Endothelial cell of umbilical vein (primary cell): ENCODE data around the gene PARS2.

Experiments used
- CTCF ChIP-seq, 2 donors: IDR thresholded peaks; 1 replicate in 1 of 2; 2 replicates in 1 of 2; pipeline ENCODE4 v1.5.1; 2011; ENCODE audit warnings: low read length in 2 of 2, mild to moderate bottlenecking in 2 of 2, moderate library complexity in 2 of 2, control low read depth in 1 of 2, inconsistent platforms in 1 of 2, low read depth in 1 of 2; ENCODE audit not compliant: insufficient read depth in 1 of 2; ENCODE audit errors: extremely low read depth in 1 of 2
- POLR2A ChIP-seq: IDR thresholded peaks from 2 replicates; pipeline ENCODE4 v1.6.1; 2012; ENCODE audit warnings: low read depth, mild to moderate bottlenecking, control low read depth, low read length

DNA sequence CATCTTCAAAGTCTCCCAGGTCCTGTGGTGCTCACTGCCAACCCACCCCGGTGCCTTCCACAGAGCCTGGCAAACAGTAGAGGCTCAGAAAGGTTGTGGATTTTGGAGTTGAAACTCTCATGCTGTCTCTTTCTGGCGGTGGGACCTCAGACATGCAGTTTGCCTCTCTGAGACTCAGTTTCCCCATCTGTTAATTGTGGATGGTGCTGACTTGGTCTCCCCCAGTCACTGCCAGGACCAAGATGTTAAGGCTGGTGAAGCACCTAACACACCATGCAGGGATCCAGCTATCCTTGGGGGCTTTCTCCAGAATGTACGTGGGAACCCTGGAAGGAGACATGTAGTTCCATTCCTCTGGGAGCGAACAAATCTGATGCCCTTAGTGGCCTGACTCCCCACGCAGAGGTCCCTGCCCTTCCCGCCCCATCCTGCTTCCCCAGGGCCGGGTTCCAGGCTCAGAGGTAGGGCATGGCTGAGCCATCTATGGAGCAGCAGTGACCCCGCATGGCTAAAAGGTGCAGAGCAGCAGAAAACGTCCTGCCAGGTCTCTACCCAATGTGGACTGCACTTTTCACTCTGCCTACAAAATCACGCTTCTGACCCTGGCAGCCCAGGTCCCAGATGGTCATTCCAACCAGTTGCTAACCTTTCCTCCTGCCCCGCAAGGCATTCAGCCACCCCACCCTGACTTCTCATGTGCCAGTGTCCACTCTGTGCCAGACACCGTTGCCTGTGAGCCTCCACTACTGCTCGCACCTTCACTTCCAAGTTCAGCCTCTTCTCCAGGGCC lies 46.0 kb upstream of the PARS2 start:
- TF ChIP-seq CTCF (IDR thresholded peaks at IDR 0.05; ENCODE audit: extremely low read depth in 1 of 2, insufficient read depth in 1 of 2, low read depth in 1 of 2, low read length in 2 of 2) = peak; percentile 76 to 89
- TF ChIP-seq POLR2A = no peak
